Osteocyte (in vitro differentiated cells): Measurements from ENCODE around the gene ATP6V0D1. TPM values are rescaled to one million over a fixed set of nuclear protein-coding genes. Genes with fewer than 3 reads are reported as not detected.
"Not testable (repeated sequence)": the region's sequence is repeated elsewhere in the genome, so short reads cannot be mapped to it uniquely, and the experiment has no call there.

Experiments
- DNase-seq: peaks from one replicate; pipeline ENCODE4 v3.0.0; 2021; ENCODE audit warnings: mixed read lengths; ENCODE audit not compliant: unreplicated experiment; ENCODE audit errors: extremely low spot score
- H3K27ac Mint-ChIP-seq: one replicate; pipeline ENCODE4 v1.8.0; 2021; ENCODE audit warnings: mild to moderate bottlenecking, mixed read lengths; ENCODE audit not compliant: unreplicated experiment
- H3K27me3 Mint-ChIP-seq: one replicate; pipeline ENCODE4 v1.8.0; 2021; ENCODE audit warnings: mixed read lengths; ENCODE audit not compliant: unreplicated experiment
- H3K36me3 Mint-ChIP-seq: one replicate; pipeline ENCODE4 v1.8.0; 2021; ENCODE audit warnings: mixed read lengths; ENCODE audit not compliant: unreplicated experiment
- H3K4me1 Mint-ChIP-seq: one replicate; pipeline ENCODE4 v1.8.0; 2021; ENCODE audit warnings: mixed read lengths; ENCODE audit not compliant: unreplicated experiment
- H3K4me3 Mint-ChIP-seq: one replicate; pipeline ENCODE4 v1.8.0; 2021; ENCODE audit warnings: mild to moderate bottlenecking, moderate library complexity, mixed read lengths; ENCODE audit not compliant: unreplicated experiment
- H3K9me3 Mint-ChIP-seq: one replicate; pipeline ENCODE4 v1.8.0; 2021; ENCODE audit warnings: mixed read lengths; ENCODE audit not compliant: unreplicated experiment
- CTCF ChIP-seq: fragments of 200-600 bp; sonication (generic); IDR thresholded peaks from 2 replicates; pipeline ENCODE4 v1.5.0; 2021; ENCODE audit warnings: antibody characterized with exemption, mild to moderate bottlenecking, moderate library complexity
- total RNA-seq: library from RNA; stranded (reverse); gene quantifications from 2 replicates; pipeline ENCODE4 v1.2.1, GENCODE V29; 2021

Gene ATP6V0D1
- total RNA-seq, 1 donor from 2014 or later: 116 TPM

DNA sequence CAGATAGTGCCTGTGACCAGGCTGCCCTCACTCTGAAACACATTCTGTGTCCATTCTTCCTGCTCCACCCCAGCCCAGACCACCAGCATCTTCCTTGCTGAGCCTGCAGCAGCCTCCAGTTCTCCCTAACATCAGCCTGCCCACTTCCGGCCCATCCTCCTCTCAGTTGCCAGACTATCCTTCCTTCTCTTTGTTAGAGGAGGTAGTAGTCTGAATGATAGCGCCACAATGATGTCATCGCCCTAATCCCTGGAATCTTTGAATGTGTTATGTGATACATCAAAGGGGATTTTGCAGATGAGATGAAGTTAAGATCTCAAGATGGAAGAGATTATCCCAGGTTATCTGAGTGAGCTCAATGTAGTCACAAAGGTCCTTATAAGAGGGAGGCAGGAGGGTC, 61.5 kb downstream of the ATP6V0D1 start:
- no peak for DNase-seq
- no peaks in the 10 kb centered on the region for H3K36me3 Mint-ChIP-seq
- no peak overlapping the region for H3K27ac Mint-ChIP-seq

DNA sequence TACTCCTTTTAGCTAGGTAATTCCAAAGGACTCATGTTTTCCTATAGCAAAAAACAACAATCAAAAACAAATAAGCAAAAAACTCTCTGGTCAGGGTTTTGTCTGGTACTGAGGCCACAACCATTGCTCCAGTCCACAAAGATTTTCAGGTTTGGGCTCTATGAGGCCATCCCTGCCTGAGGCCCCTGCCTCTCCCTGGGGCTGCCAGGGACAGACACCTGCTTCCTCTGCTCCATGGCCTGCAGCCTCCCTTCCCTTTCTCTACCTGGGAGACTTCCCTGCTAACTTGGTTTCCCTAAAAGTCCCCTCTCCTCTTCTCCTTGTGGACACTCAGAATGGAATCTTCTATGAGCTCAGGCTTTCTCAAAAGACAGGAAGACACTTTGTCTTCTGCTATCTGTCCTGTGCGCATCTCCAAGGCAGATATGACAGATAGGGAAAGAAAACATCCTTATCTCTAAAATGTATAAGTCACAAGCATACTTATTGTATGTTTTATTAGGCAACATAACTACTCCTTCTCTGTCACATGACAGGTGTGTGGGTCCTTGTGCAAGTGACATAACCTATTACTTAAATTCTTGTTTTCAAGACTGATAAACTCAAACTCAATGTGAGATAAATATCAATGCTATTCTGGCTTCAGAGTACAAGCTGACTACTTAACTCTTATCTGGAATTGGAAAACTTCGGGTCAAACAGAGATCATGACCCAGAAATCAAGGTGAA, 63.5 kb downstream of the ATP6V0D1 start:
- no peaks in the 10 kb centered on the region for H3K27me3 Mint-ChIP-seq
- no peak overlapping the region for H3K4me3 Mint-ChIP-seq
- H3K4me1 Mint-ChIP-seq: peaks cover 14% of the 10 kb centered on the region
- H3K9me3 Mint-ChIP-seq: no peaks in the 10 kb centered on the region
- no peaks in the 10 kb centered on the region for H3K36me3 Mint-ChIP-seq
- H3K27ac Mint-ChIP-seq: no peak overlapping the region
- TF ChIP-seq CTCF: no peak
- DNase-seq: no peak

More for the DNA sequence above, 61.5 kb downstream of the ATP6V0D1 start:
- Mint-ChIP-seq H3K27me3 (peaks cover 5% of the 10 kb centered on the region), H3K9me3 (no peaks in the 10 kb centered on the region), H3K4me1 (peaks cover 22% of the 10 kb centered on the region), H3K4me3 (no peak overlapping the region)
- TF ChIP-seq CTCF: no peak

DNA sequence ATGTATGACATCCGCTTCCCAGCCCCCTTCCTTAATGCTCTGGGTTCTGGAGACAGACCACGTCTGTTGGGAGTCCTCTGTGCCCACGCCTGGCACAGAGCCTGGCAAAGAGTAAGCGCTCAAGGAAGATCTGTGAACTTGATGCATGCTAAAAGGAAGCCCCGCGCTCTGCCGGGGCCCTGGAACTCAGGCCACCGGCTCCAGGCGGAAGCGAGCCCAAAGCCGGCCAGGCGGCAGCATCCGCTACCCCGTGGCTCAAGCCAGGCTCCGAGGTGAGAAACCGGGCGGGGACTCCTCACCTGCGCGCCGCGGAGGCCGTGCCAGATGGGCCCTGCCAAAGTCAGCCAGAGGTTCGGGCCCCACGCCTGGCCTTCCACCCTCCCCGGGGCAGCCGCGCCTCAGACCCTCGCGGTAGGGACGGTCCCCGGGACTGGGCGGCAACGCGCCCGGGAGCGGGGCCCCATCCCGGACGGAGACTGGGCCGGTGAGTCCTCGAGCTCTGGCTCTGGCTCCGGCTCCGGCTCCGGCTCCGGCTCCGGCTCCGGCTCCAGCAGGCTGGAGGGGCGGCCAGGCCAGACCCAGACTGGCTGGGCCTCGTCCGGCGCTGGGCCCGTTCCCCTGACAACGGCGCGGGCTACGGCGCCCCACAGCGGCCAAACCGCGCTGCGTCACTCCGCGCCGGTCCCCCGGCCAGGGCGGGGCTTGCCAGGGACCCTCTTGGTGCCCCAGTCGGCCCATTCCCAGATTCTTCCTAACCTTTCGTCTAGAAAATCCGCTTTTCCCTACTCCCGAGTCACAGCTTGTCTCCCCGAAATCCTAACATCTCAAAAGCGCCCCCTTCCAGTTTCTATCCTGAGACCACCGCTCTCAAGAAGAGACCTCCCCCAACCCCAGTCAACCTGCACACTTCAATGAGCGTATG, 64.8 kb downstream of the ATP6V0D1 start, which contains the start of gene ZDHHC1:
ZDHHC1 (minus strand) TSS at position 606 of the 922 bp plus-strand sequence. CDS start 8,702 bp downstream, outside the sequence.
- peak; percentile 94 for DNase-seq
- no peaks in the 10 kb centered on the region for H3K9me3 Mint-ChIP-seq
- H3K27me3 Mint-ChIP-seq: no peaks in the 10 kb centered on the region
- H3K36me3 Mint-ChIP-seq: no peaks in the 10 kb centered on the region
- H3K4me1 Mint-ChIP-seq: peaks cover 16% of the 10 kb centered on the region
- H3K27ac Mint-ChIP-seq: peak within 1 kb of the TSS; percentile 87
- peak within 1 kb of the TSS; percentile 81 for H3K4me3 Mint-ChIP-seq
- peak; percentile 67 for TF ChIP-seq CTCF

- H3K4me3 Mint-ChIP-seq: peak overlapping the region; percentile 78
- not testable (repeated sequence) for DNase-seq, H3K27me3 Mint-ChIP-seq, H3K9me3 Mint-ChIP-seq, H3K36me3 Mint-ChIP-seq
- H3K4me1 Mint-ChIP-seq: peaks cover 16% of the 10 kb centered on the region
- H3K27ac Mint-ChIP-seq: peak overlapping the region; percentile 87
Observed at GRCh38 chr16:67415421-67415820, 65.5 kb downstream of the ATP6V0D1 start.

DNA sequence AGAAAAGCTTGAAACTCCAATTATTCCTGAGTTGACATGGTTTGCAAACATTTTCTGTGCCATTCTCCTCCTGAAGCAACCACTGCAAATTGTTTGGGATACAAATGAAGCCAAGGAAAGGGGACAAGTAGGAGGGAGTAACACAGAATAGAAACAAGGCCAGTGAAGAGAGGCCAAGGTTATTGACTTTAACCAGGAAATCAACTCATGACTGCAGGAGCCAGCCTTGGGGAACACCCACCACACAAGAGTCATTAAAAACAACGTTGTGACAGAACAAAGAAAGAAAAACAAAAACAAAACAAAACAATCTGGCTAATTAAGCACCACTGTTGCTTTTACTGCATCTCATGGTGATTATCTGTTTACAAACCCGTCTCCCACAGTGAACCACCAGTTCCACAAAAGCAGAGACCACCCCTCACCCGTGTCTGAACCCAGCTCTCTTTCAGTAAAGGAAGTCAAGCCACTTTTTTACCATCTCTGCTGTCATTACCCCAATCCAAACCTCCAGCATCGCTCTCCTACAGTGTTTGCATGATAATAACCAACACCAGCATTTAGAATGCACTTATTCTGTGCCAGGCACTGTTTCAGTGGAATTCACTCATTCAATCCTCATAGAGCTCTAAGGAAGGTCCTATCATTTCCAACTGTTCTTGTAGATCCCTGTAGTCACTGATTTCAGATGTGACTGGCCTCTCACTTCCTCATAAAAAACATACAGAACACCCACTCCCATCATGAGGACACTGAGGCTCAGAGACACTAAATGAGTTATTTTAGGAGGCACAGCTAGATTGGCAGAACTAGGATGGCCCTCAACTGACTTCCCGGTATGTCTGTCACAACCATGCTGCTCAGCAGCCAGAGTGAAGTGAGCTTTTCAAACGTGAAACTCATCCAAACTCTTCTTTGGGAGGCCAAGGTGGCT, 66.7 kb downstream of the ATP6V0D1 start:
- Mint-ChIP-seq H3K27me3 (no peaks in the 10 kb centered on the region), H3K4me3 (no peak overlapping the region), H3K9me3 (no peaks in the 10 kb centered on the region), H3K27ac (no peak overlapping the region), H3K4me1 (peaks cover 16% of the 10 kb centered on the region), H3K36me3 (no peaks in the 10 kb centered on the region)
- DNase-seq: no peak
- TF ChIP-seq CTCF: no peak
